Right lobe of liver (tissue), 4 donors: ENCODE data around the gene MAP3K14.

Experiments used
- POLR2A ChIP-seq: fragments of 450-650 bp; IDR thresholded peaks from one replicate; pipeline ENCODE4 v1.6.1; 2017; ENCODE audit warnings: antibody characterized with exemption, mild to moderate bottlenecking
- TF ChIP-seq, protein P1 (sequence below), 4 donors: fragments of 200-600 bp in 3 of 4; fragments of 450-650 bp in 1 of 4; IDR thresholded peaks; one replicate each; pipeline versions ENCODE4 v1.5.1 to v1.8.0; 2016 to 2022; ENCODE audit warnings: antibody characterized with exemption in 4 of 4, mild to moderate bottlenecking in 2 of 4
- donor health status: DM: no; HTN: no; CAD: no.
- donor health status: DM: no; HTN: no; CAD: no.
- donor health status: DM: no; HTN: yes; CAD: no.

- TF ChIP-seq, protein P1, sequence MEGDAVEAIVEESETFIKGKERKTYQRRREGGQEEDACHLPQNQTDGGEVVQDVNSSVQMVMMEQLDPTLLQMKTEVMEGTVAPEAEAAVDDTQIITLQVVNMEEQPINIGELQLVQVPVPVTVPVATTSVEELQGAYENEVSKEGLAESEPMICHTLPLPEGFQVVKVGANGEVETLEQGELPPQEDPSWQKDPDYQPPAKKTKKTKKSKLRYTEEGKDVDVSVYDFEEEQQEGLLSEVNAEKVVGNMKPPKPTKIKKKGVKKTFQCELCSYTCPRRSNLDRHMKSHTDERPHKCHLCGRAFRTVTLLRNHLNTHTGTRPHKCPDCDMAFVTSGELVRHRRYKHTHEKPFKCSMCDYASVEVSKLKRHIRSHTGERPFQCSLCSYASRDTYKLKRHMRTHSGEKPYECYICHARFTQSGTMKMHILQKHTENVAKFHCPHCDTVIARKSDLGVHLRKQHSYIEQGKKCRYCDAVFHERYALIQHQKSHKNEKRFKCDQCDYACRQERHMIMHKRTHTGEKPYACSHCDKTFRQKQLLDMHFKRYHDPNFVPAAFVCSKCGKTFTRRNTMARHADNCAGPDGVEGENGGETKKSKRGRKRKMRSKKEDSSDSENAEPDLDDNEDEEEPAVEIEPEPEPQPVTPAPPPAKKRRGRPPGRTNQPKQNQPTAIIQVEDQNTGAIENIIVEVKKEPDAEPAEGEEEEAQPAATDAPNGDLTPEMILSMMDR (IDR thresholded peaks at IDR 0.05), result no peak
- TF ChIP-seq POLR2A, result no peak
Measured at GRCh38 chr17:45294506-45294905, 22.3 kb downstream of the MAP3K14 start.
